ENCODE data around the gene ASTN2.
"Not testable (repeated sequence)": the region's sequence is repeated elsewhere in the genome, so short reads cannot be mapped to it uniquely, and the experiment has no call there.

Gene ASTN2

DNA sequence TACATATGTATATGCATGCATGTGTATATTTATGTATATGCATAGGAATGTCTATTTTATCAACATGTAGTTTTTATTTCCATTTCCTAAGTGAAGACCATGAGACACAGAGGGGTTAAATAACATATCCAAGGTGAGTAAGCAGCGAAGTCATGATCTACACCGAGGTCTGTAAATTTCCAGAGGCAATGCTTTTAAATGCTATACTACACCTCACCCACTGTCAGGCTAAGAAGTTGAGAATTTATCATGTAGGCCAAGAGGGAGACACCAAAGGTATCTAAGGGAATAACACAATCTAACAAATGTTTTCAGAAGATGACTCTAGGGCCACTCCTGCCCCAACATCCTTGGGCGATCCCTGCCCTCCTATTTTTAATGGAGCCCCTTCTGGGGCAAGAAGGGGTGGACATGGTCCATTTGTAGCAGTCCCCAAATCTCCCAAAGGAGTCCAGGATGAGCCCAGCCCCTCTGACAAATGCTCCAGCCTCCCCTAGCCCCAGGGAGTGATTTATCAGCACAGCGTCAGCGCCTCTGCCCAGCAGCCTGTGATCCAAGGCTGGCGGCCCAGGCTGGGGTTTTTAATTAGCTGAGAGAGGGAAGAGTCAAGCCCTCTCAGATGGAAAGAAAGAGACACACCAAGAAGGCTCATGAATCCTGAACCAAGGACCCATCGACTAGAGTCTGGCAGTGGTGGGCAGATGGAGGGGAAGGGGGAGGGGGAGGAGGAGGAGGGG lies 339.9 kb downstream of the ASTN2 start:
- DNase-seq (ENCODE audit: low read depth) = no peak

DNA sequence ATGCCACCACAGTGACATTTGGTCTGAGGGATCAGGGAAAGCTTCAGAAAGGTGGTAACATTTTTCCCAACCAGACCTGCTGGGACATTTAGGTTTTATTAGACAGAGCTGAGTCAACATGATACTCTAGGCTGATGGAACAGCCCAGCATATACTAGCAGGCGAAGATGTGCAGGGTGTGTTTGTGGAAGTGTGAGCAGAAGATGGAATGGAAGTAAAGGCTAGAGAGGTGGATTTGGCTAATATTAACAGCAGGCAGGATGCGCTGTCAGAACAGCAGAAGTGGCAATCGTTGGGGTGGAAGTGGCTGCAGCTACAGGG lies 340.6 kb downstream of the ASTN2 start:
- DNase-seq (ENCODE audit: low read depth) = no peak

DNA sequence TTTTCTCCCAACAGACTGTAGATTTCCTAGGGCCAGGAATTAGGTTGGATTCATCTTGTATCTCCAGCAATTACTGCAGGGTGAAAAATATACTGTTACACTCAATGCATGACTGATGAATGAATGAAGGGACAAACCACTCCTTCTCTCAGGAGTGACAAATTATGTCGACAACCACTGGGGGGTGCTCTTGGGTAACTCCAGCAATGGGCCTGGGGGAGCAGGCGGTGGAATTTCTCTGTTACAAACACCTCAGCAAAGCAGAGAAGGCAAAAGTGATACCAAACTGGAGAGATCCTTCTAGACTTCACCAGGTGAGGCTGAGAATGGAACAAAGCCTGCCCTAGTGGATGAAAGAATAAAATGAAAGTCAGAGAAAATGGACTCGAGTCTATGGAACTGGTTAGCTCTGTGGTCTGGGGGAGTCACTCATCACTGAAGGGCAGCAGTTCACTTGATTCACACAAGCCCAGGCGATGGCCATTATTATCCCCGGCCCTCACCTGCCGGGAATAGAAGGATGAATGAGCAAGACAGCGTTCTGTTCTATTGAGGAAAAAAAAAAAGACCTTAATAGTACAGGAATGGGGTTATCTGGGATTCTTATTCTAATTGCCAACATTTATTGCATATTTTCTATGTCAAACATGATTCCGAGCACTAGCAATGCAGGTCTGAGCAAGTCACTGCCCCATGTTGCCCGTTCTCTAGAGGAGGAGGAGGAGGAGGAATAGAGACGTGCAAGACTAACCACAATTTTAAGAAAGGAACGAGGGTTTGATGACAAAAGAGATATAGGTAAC lies 341.1 kb downstream of the ASTN2 start:
- no peak for DNase-seq (ENCODE audit: low read depth)

DNA sequence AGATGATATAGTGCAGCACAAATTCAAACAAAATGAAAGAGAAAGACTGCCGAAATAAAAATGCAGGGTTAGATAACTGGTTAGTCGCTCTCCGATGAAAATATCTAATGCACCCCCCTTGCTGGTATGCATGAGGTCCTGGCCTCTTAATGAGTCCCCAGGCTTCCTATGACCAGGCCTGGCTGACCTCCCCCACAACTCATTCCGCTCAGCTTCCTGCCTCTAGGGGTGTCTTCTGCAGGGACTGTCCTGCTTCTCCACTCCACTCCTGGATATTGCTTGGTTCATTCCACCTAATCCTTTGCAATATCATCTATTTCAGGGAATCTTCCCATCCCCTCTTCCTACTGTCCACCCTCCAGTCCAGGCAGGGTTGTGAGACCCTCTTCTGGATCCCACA lies 341.8 kb downstream of the ASTN2 start:
- DNase-seq (ENCODE audit: low read depth) = no peak

DNA sequence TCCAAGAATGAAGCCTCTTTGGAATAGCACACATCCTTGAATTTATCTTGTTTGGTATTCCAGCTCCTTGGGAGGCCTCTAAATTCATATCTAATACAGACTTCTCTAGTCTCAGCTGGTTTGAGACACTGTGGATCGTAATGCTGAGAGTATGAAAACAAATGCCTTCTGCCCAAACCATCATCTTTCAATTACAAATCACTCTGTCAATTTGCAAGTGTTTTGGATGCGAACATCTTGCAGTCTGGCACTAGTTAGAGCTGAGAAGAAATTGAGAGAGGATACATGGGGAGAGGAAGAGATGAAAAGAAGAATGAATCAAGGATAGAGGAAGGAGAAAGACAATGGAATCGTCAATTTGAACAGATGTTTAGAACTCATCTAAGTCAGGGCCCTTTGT lies 342.6 kb downstream of the ASTN2 start:
- DNase-seq (ENCODE audit: low read depth) = no peak

DNA sequence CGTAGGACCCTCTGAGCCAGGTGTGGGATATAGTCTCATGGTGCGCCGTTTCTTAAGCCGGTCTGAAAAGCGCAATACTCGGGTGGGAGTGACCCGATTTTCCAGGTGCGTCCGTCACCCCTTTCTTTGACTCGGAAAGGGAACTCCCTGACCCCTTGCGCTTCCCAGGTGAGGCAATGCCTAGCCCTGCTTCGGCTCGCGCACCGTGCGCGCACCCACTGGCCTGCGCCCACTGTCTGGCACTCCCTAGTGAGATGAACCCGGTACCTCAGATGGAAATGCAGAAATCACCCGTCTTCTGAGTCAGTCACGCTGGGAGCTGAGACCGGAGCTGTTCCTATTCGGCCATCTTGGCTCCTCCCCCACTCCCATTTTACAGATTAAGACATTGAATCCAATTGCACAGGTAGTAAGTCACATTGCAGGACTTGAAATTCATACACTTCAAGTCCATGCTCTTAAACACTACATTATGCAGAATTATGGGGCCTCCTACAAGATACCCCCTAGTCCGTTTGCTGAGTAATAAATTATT lies 343.1 kb downstream of the ASTN2 start:
- not testable (repeated sequence) for DNase-seq (ENCODE audit: low read depth)

DNA sequence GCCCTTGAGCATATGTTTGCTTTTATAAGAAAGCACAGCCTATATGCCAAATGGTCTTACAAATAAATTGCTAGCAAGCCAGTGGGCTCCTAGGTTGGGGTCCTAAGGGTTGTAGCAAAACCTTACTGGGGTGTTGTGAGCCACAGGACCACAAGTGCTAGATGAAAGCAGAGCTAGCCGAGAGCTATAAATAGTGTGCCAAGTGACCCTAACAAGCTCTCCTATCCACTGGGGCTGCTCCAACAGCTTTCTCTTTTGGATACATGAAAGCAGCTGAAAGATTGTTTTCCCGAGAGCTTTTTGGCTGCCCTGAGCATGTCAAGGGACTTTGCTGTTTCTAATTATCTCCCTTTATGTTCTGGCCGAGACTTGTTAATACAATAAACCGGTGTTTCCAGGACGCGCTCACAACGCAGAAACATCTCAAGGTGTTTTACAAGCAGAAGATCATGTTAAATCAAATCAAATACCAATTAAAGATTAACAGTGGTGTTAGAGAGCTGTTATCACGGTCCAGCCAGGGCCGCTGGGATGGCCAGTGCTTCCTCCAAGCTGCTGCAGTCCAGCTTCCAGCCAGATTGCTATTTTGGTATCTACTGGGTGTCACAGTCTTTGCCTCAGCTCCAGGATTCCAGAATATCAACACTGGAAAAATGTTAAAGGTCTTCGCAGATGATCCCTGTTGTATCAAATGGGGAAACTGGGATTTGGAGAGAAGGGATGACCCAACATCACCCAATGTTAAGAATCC lies 351.0 kb downstream of the ASTN2 start:
- no peak for DNase-seq (ENCODE audit: low read depth)

DNA sequence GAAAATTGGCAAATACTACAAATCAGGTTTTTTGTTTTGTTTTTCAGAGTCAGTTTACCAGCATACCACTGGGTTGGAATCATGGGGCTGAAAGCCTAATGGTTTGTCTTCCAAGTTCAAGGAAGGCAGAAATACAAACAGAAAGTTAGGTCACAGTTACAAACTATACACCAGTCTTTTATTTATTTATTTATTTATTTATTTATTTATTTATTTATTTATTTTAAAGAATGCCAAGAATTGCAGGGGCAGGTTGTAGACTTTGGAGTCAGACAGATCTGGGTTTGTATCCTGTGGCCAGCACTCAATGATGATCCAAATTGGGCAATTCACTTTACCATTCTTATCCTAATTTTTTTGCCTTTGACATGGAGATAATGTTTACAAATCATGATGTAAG lies 353.9 kb downstream of the ASTN2 start:
- no peak for DNase-seq (ENCODE audit: low read depth)

DNA sequence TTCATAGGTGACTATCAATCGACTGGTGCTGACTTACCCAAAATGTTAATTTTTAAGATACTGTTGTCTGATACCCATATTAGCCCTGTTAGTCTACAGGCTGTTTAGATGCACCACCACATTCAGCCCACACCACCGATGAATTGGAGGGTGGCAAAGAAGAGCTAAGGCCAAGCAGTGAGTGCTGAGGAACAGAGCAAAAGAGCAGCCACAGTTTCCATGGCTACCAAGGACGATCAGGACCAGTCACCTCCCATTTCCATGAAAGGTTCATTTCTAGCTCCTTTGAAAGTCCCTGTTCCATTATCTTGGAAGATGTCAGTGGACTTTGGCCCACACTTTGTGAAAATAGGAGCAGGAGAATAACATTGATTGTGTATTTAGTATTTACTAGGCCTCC lies 364.9 kb downstream of the ASTN2 start:
- no peak for DNase-seq (ENCODE audit: low read depth)

DNA sequence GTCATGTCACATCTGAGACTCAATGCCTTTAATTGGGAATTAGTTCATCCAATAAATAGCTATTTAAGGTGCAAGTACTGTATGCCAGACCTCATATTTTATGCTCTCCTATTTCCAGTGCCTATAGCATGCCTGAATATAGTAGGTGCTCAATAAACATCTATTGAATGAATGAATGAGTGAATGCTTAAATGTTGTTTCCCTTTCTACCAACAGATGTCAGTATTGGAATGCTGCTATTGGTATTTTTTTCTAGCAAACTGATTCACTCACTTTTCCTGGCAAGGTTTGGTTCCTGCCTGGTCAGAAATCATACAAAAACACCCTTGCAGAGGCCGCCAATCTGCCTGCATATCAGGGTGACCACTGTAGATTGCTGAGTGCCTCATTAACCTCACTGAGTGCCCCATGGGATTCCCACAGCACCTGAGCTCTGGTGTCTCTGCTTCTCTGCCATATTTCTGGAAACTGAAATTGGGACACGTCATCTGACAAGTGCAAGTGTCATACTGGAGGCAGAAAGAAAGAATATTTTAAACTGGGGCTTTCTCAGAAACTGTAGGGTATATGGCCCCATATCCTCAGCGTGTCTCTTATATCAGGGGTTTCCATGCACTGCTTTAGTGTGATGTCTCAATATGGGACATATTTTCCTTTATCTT lies 368.1 kb downstream of the ASTN2 start:
- no peak for DNase-seq (ENCODE audit: low read depth)

DNA sequence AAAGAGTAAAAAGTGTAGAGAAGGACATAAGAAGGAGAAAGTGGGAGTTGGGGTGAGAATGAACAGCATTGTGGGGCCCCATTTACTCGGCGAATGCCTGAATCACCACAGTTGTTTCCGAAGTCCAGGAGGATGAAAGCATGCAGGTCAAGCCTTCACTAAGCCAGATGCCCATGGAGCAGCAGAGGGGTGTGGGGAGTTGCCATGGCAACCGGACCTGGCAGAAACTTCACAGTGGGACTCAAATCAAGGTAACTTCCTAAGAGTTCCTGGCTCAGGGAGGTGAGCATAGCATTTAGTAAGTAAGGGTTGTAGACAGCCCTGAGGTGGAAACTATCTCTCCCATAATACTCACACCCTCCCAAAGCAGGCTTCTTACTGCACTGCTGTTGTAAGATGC lies 370.6 kb downstream of the ASTN2 start:
- DNase-seq (ENCODE audit: low read depth) = no peak

DNA sequence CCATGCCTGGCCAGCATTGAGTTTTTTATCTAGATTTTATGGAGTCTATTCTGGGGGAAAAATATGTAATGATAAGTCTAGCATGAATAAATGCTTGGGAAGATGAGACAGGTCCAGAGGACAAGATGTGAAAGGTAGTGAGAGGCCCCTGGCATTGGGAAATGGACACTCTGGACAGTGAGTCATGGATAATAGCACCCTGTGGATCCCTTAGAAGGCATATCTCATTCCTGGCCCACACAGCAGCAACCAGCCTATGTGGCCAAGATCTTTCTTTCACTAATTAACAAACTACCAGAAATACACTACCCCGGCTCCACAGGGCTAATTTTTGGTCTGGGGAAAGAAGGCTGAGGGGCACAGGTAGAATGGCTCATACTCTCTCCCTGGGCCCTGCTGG lies 371.7 kb downstream of the ASTN2 start:
- no peak for DNase-seq (ENCODE audit: low read depth)

DNA sequence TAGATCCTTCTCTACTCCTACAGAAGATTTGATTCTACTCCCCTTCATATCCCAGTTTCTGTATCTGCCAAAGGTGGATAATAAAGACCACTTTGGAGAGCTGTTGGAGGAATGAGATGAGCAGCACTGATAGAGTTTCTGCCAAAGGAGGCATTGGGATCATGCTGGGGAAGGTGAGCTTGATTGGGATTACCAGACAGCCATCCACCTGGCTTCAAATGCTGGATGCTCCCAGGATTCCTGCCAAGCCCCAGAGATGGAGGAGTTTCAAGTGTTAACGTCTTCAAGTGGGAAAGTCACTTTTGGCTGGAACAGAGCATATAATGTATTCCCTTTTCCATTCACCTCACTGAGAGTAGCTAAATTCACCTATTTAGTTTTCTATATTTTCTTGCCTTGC lies 379.3 kb downstream of the ASTN2 start:
- DNase-seq (ENCODE audit: low read depth) = no peak

DNA sequence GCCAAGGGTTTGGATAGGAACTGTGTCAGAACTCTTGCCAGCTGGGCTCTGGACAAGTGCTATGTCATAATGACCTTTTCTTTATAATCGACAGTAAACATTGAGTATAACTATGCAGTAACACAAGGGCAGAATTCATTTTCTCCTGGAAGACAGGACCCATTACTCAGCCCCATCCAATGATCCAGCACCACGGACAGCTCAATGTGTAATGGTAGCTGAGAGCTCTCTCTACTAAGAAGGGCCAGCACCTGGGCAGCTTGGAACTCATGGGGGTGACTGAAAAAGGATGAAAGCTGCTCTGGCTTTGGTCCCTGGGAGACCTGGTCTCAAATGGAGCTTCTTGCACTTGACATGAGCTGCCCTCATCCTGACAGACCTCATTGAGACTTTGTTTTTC lies 380.0 kb downstream of the ASTN2 start:
- no peak for DNase-seq (ENCODE audit: low read depth)

DNA sequence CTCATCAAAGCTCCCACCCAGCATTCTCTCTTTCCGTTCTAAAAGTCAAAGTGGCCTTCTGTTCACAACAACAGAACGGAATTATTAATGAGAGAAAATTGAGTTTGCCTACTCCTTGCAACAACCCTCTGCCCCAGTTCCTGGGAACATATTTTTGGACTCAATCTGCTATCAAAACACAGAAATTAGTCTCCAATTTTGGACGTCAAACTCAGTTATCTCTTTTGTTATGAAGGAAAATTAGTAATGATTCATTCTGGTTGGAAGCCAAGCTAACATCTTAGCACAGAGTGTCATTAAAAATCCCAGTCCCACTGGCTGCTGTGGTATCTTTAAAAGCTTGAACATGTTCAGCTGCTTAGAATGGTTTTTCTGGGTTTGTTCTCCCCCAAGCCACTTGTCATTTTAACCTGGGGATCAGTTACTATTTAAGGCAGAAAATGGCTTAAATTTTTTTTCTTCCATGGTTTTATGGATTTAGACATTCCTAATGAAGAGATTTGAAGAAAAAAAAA lies 384.5 kb downstream of the ASTN2 start:
- no peak for DNase-seq (ENCODE audit: low read depth)

DNA sequence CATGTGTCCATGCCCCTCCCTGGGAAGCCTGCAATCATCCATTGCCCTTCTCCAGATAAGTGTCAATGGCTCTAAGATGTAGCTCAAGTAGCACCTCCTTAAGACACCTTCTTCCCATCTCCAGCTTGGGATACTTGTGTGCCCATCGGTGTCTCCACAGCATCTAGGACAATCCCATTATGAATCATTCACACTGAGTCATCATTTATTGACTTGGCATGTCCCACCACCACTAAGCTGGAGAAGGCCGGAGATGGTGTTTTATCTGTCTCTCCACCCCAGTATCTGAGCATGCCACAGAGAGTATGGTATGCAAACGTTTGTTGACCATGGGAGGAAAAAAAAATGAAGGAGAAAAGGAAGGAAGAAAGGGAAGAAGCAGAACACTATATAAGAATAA lies 385.5 kb downstream of the ASTN2 start:
- DNase-seq (ENCODE audit: low read depth) = no peak

DNA sequence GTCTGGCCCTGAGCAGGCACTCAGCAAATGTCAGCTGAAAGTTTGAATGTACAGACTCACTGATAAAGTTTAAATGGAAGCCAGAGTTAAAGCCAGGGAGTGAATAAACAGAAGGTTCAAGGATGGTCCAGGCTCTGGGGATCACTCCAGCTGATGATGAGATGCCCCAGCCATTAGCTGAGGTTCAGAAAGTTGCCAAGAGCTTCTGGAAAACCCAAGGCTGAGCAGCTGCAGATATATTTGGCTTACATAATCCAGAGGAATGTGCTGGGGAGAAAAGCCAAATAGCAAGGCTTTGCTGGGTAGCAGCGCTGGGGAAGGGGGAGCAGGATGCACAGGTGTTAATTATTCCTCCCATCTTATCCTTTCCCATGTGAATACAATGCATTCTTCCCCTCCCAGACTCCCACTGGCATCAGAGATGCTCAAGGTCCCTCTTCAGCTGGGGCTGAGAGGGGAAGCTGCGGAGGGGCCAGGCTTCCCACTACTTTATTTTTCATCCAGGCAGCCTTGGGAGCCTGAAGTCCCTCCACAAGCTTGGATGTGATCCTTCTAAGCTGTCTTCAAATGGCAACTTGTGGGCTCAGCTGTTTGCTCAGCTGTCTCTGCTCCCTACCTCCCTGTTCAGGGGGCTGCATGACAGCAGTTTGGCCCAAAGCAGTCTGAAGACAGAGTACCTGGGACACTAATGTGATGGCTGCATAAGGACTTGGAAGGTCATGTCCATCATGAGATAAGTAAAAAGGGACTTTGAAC lies 386.6 kb downstream of the ASTN2 start:
- no peak for DNase-seq (ENCODE audit: low read depth)

DNA sequence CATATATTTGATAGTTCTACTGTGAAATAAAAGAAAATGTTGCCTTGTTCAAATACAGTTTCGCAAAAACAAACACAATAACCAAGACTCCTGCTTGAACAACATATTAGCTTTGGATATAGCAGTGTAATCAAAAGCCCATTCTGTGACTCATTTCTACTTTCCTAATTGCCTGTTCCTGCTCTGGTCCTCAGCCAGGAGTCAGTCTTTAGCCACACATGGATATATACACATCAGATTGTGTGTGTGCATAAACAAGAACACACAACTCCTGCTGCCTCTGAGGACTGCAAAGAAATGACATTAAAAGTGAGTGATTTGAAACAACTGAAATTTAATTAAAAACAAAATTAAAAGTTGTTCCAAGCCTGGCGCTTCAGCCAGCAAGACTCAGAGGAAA lies 393.0 kb downstream of the ASTN2 start:
- no peak for DNase-seq (ENCODE audit: low read depth)

DNA sequence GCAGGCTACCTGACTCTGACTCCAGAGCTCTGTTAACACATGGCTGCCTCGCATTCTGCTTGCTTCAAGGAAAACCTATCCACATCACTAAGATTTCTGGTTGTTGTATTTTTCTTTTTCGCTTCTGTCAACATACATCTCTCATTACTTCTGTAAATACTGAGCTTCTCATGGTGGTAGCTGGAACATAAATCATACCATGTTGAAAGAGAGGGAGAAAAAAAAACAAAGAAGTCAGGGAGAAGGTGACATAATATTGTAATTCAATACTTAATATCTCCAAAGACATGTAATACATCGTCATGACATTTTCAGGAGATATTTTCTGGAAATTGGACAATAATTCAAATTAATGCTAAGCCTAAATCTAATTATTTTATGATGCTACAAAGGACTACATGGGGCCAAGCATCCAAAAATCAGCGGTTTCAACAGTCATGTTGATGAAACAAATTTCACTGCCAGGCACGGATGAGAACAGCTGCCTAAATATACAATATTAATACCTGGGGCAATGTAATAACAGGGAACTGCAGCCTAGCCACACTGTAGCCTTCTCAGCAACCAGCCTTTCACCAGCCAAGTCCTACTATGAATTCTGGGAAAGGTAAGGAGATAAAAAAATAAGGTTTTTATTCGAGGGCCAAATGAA lies 395.8 kb downstream of the ASTN2 start:
- DNase-seq (ENCODE audit: low read depth) = no peak

DNA sequence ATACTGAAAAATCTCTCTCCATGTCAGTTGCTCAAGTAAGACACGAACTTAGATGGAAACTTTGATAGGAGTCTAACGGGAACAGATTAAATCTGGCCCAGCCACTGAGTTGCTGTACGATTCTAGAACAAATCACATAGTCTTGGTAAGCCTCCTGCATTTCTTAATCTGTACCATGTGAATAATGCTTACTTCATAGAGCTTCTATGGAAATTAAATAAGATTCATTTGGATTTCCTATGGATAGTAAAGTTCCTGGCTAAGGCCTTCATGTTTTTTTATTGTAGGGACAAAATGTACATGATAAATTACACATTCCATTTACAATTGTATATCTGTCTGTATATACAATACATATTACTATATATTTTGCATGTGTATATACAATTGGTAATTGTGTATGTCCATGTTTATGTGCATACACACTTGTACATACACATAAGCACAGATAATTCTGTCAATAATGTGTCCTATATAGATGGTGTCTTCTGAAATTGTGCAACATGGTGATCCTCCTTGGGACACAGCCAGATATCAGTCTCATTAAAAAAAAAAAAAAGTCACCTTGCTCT lies 397.4 kb downstream of the ASTN2 start:
- DNase-seq (ENCODE audit: low read depth) = no peak

DNA sequence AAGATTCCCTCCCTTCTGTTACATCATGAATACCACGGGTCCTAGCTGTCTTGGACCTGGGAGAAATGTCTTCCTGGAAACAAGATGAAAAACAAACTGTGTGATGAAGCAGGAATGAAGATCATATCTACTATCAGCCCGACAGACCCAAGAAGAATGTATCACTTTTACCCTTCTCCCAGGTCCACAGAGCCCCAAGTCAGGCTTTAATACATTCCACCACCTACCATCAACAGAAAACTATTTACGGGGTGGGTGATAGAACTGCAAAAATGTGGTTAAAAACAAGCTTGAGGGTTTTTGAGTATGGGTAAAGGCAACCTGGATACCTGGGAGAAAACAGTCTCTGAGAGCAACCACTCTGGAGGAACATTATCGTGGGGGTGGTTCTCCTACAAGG lies 400.8 kb downstream of the ASTN2 start:
- no peak for DNase-seq (ENCODE audit: low read depth)

Measured in activated T-helper 1 cell treated with Interleukin-2 at 50 U/mL for 16 hours (primary cell).